Measurements from ENCODE around the gene ANKRD63.

- no peak for TF ChIP-seq EZH2 (IDR thresholded peaks at IDR 0.05)
- no peak for TF ChIP-seq CTCF (IDR thresholded peaks at IDR 0.05)
- no peak for TF ChIP-seq EZH2phosphoT487 (IDR thresholded peaks at IDR 0.05)
Measured at GRCh38 chr15:40325188-40325587, 42.3 kb upstream of the ANKRD63 start.
